Liver (tissue), 9 donors: ENCODE data around the gene TIFAB. TPM values are rescaled to one million over a fixed set of nuclear protein-coding genes. Genes with fewer than 3 reads are reported as not detected.

Experiments
- DNase-seq: peaks from one replicate; pipeline ENCODE4 v3.0.0-alpha.2; 2017; ENCODE audit warnings: low spot score
- H3K27ac ChIP-seq, 2 donors: one replicate each; pipeline ENCODE4 v1.7.0; 2013; ENCODE audit warnings: inconsistent platforms in 2 of 2, low read length in 2 of 2, control low read depth in 1 of 2, low read depth in 1 of 2, mild to moderate bottlenecking in 1 of 2
- H3K27me3 ChIP-seq, 4 donors: one replicate each; pipeline versions ENCODE4 v1.6.1 to v1.7.0; 2013; ENCODE audit warnings: low read length in 3 of 4, inconsistent platforms in 1 of 4, mild to moderate bottlenecking in 1 of 4, moderate library complexity in 1 of 4; ENCODE audit not compliant: control insufficient read depth in 4 of 4, insufficient read depth in 4 of 4
- H3K36me3 ChIP-seq, 4 donors: one replicate each; pipeline versions ENCODE4 v1.6.1 to v1.7.0; 2013; ENCODE audit warnings: low read length in 3 of 4, mild to moderate bottlenecking in 3 of 4, low read depth in 1 of 4, moderate library complexity in 1 of 4; ENCODE audit not compliant: control insufficient read depth in 4 of 4, insufficient read depth in 3 of 4
- H3K4me1 ChIP-seq, 4 donors: one replicate each; pipeline versions ENCODE4 v1.6.1 to v1.7.0; 2013; ENCODE audit warnings: low read length in 3 of 4, mild to moderate bottlenecking in 3 of 4, moderate library complexity in 1 of 4; ENCODE audit not compliant: control insufficient read depth in 4 of 4, insufficient read depth in 4 of 4
- H3K4me3 ChIP-seq, 3 donors: one replicate each; pipeline versions ENCODE4 v1.6.1 to v1.7.0; 2013; ENCODE audit warnings: low read length in 3 of 3, control low read depth in 1 of 3, low read depth in 1 of 3, mild to moderate bottlenecking in 1 of 3
- H3K9ac ChIP-seq, 2 donors: one replicate each; pipeline ENCODE4 v1.7.0; 2013; ENCODE audit warnings: low read length in 2 of 2, mild to moderate bottlenecking in 2 of 2, moderate library complexity in 2 of 2, control low read depth in 1 of 2, low read depth in 1 of 2
- H3K9me3 ChIP-seq, 4 donors: one replicate each; pipeline versions ENCODE4 v1.6.1 to v1.7.0; 2013; ENCODE audit warnings: low read length in 3 of 4; ENCODE audit not compliant: control insufficient read depth in 4 of 4
- ATF3 ChIP-seq: IDR thresholded peaks from 2 replicates; pipeline ENCODE4 v1.6.1; 2016; ENCODE audit warnings: antibody characterized with exemption
- EGR1 ChIP-seq, 2 donors: IDR thresholded peaks; 2 replicates each; pipeline ENCODE4 v1.6.1; 2016 to 2018; ENCODE audit warnings: antibody characterized with exemption in 2 of 2, low read depth in 2 of 2
- FOXA2 ChIP-seq: IDR thresholded peaks from 2 replicates; pipeline ENCODE4 v1.6.1; 2016; ENCODE audit warnings: antibody characterized with exemption
- GABPA ChIP-seq, 2 donors: IDR thresholded peaks in 1 of 2; conservative IDR thresholded peaks in 1 of 2; 2 replicates each; pipeline ENCODE4 v1.6.1; 2016; ENCODE audit warnings: antibody characterized with exemption in 2 of 2, mild to moderate bottlenecking in 1 of 2, moderate library complexity in 1 of 2
- HNF4A ChIP-seq, 2 donors: conservative IDR thresholded peaks; 2 replicates each; pipeline ENCODE4 v1.6.1; 2016; ENCODE audit warnings: antibody characterized with exemption in 2 of 2, mild to moderate bottlenecking in 2 of 2
- HNF4G ChIP-seq: IDR thresholded peaks from 2 replicates; pipeline ENCODE4 v1.6.1; 2016; ENCODE audit warnings: antibody characterized with exemption
- JUND ChIP-seq, 2 donors: IDR thresholded peaks; 2 replicates each; pipeline ENCODE4 v1.6.1; 2016; ENCODE audit warnings: antibody characterized with exemption in 2 of 2
- NR2F2 ChIP-seq: IDR thresholded peaks from 2 replicates; pipeline ENCODE4 v1.6.1; 2016; ENCODE audit warnings: antibody characterized with exemption
- RAD21 ChIP-seq, 2 donors: IDR thresholded peaks; 2 replicates each; pipeline ENCODE4 v1.6.1; 2016; ENCODE audit warnings: antibody characterized with exemption in 2 of 2, mild to moderate bottlenecking in 2 of 2
- REST ChIP-seq: IDR thresholded peaks from 2 replicates; pipeline ENCODE4 v1.6.1; 2016; ENCODE audit warnings: antibody characterized with exemption, mild to moderate bottlenecking
- RXRA ChIP-seq, 2 donors: IDR thresholded peaks; 2 replicates each; pipeline ENCODE4 v1.6.1; 2017 to 2018; ENCODE audit warnings: antibody characterized with exemption in 2 of 2, mild to moderate bottlenecking in 1 of 2
- SP1 ChIP-seq: IDR thresholded peaks from 2 replicates; pipeline ENCODE4 v1.6.1; 2018; ENCODE audit warnings: antibody characterized with exemption, mild to moderate bottlenecking
- TAF1 ChIP-seq: conservative IDR thresholded peaks from 2 replicates; pipeline ENCODE4 v1.6.1; 2016; ENCODE audit warnings: antibody characterized with exemption, mild to moderate bottlenecking
- YY1 ChIP-seq: IDR thresholded peaks from 2 replicates; pipeline ENCODE4 v1.6.1; 2016; ENCODE audit warnings: antibody characterized with exemption, mild to moderate bottlenecking
- WGBS: extraction: QIAGEN DNeasy Blood & Tissue Kit; methylation state at CpG from one replicate; pipeline ENCODE4 v1.1.7; 2013; 5-methylcytosine and 5-hydroxymethylcytosine counted together
- polyA plus RNA-seq, 2 donors: library from polyadenylated mRNA; stranded (reverse) in 1 of 2; unstranded in 1 of 2; fragments of 200-250 nt in 1 of 2; fragments of >200 nt in 1 of 2; fragmentation: Nextera tagmentation in 1 of 2; extraction: Ambion mirVana in 1 of 2; gene quantifications; one replicate each; pipeline versions ENCODE4 v1.2.1 to v1.2.3, GENCODE V29; 2013 to 2015
- total RNA-seq, 2 donors: library from RNA; depleted of rRNA; stranded (reverse); fragments of >200 nt; gene quantifications; one replicate each; pipeline ENCODE4 v1.2.3, GENCODE V29; 2014
- TF ChIP-seq, protein P1 (sequence below): IDR thresholded peaks from 2 replicates; pipeline ENCODE4 v1.6.1; 2016; ENCODE audit warnings: antibody characterized with exemption
- TF ChIP-seq, protein P2 (sequence below): fragments of 150-350 bp; IDR thresholded peaks from 2 replicates; pipeline ENCODE4 v1.5.1; 2017; ENCODE audit warnings: improper control_type of control experiment, low read depth, low read length; ENCODE audit not compliant: missing input control
- TF ChIP-seq, protein P3 (sequence below): IDR thresholded peaks from 2 replicates; pipeline ENCODE4 v1.6.1; 2016; ENCODE audit warnings: antibody characterized with exemption
- donor health status: healthy.
- donor health status: healthy.
- donor health status: healthy.
- donor health status: healthy.
- donor health status: healthy.

The TIFAB gene
- total and polyA plus RNA-seq, 4 donors, result 0.02 to 0.47 TPM; not detected in 2

DNA sequence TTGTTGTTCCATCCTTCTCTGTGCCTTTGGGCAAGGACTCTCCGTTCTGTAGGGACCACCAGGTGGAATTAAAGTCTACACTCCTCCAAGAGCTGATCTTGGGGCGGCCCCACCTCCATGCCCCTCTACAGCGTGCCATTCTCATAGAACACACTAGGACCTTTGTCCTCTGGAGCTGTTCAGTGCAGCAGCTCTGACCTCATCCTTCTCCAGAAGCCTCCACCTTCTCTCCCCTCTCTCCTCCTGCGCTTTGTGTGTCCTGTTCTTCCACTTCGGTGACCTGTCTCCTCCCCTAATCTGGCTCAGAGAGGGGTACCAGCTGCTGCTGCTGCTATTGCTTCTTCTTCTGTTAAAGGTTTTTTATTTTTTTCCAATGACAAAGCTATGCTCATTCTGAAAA is 51.3 kb downstream of the TIFAB start:
- DNase-seq, result no peak
- 49% methylated on average over 5 of the region's 5 CpGs for WGBS
- H3K4me3 ChIP-seq, result no peak overlapping the region
- H3K9ac ChIP-seq, result no peak overlapping the region
- no peaks in the 10 kb centered on the region for H3K9me3 ChIP-seq
- no peak overlapping the region for H3K27ac ChIP-seq
- peaks cover 1 to 12% (median 7%) of the 10 kb centered on the region in 4 donors for H3K4me1 ChIP-seq
- no peaks in the 10 kb centered on the region for H3K27me3 ChIP-seq
- no peak for TF ChIP-seq SP1
- no peak for TF ChIP-seq TAF1
- TF ChIP-seq NR2F2, result no peak
- TF ChIP-seq RXRA (IDR thresholded peaks at IDR 0.05), result no peak
- TF ChIP-seq HNF4G, result no peak
- no peak for TF ChIP-seq JUND (IDR thresholded peaks at IDR 0.05)
- TF ChIP-seq YY1, result no peak
- TF ChIP-seq, protein P1, sequence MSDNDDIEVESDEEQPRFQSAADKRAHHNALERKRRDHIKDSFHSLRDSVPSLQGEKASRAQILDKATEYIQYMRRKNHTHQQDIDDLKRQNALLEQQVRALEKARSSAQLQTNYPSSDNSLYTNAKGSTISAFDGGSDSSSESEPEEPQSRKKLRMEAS, result no peak
- TF ChIP-seq REST, result no peak
- no peaks in the 10 kb centered on the region for H3K36me3 ChIP-seq

DNA sequence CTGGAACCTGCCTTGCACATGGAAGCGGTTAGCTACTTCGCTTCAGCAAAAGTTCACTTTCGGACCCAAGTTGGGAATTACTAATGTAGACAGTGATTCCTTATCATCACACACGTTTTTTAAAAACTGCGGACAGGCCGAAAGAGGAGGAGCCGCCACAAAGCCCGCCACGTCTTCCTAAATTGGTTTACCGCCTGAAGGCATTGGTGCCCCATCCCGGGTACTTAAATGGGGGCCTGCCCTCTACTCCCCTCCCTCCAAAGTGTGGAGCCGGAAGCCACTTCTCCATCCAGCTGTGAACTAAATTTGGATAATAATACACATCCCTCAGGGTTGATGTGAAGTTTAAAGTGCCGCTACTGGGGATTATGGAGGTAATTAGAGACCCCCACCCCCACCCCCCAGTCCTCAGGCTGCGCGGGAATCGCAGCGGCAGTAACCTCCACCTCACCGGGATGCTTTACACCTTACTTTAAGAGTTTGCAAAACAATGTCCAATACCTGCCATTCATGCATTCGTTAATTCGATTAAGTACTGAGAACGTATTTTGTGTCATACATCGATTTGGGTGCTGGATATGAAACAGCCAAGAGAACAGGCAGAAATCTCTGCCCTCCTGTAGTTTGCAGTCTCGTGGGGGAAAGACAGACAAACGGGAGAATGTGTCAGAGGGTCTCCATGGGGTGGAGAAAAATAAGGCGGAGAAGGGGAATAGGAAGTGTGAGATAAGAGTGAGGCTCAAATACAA is 52.2 kb downstream of the TIFAB start:
- no peaks in the 10 kb centered on the region for H3K9me3 ChIP-seq
- H3K27ac ChIP-seq, result peak overlapping the region; percentile 57 to 69
- no peaks in the 10 kb centered on the region for H3K36me3 ChIP-seq
- peaks cover 1 to 15% (median 7%) of the 10 kb centered on the region in 4 donors for H3K4me1 ChIP-seq
- DNase-seq, result no peak
- no peak for TF ChIP-seq JUND (IDR thresholded peaks at IDR 0.05)
- TF ChIP-seq, protein P2, sequence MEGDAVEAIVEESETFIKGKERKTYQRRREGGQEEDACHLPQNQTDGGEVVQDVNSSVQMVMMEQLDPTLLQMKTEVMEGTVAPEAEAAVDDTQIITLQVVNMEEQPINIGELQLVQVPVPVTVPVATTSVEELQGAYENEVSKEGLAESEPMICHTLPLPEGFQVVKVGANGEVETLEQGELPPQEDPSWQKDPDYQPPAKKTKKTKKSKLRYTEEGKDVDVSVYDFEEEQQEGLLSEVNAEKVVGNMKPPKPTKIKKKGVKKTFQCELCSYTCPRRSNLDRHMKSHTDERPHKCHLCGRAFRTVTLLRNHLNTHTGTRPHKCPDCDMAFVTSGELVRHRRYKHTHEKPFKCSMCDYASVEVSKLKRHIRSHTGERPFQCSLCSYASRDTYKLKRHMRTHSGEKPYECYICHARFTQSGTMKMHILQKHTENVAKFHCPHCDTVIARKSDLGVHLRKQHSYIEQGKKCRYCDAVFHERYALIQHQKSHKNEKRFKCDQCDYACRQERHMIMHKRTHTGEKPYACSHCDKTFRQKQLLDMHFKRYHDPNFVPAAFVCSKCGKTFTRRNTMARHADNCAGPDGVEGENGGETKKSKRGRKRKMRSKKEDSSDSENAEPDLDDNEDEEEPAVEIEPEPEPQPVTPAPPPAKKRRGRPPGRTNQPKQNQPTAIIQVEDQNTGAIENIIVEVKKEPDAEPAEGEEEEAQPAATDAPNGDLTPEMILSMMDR, result no peak
- no peak for TF ChIP-seq RAD21 (IDR thresholded peaks at IDR 0.05)
- no peak for TF ChIP-seq YY1
- TF ChIP-seq, protein P1, result no peak
- no peak for TF ChIP-seq HNF4A (conservative IDR thresholded peaks at IDR 0.05)
- TF ChIP-seq GABPA (IDR thresholded peaks at IDR 0.05 in 1 of 2, conservative IDR thresholded peaks at IDR 0.05 in 1 of 2), result no peak
- TF ChIP-seq FOXA2, result no peak
- TF ChIP-seq EGR1 (IDR thresholded peaks at IDR 0.05; ENCODE audit: low read depth in 2 of 2), result no peak
- no peak for TF ChIP-seq REST
- no peak for TF ChIP-seq NR2F2
- TF ChIP-seq ATF3, result no peak
- TF ChIP-seq, protein P3, sequence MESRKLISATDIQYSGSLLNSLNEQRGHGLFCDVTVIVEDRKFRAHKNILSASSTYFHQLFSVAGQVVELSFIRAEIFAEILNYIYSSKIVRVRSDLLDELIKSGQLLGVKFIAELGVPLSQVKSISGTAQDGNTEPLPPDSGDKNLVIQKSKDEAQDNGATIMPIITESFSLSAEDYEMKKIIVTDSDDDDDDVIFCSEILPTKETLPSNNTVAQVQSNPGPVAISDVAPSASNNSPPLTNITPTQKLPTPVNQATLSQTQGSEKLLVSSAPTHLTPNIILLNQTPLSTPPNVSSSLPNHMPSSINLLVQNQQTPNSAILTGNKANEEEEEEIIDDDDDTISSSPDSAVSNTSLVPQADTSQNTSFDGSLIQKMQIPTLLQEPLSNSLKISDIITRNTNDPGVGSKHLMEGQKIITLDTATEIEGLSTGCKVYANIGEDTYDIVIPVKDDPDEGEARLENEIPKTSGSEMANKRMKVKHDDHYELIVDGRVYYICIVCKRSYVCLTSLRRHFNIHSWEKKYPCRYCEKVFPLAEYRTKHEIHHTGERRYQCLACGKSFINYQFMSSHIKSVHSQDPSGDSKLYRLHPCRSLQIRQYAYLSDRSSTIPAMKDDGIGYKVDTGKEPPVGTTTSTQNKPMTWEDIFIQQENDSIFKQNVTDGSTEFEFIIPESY, result no peak
- no peak for TF ChIP-seq HNF4G
- TF ChIP-seq SP1, result no peak
- TF ChIP-seq RXRA (IDR thresholded peaks at IDR 0.05), result no peak
- peak overlapping the region in 2 of 3 donors; percentile 49 to 95 for H3K4me3 ChIP-seq
- no peak overlapping the region for H3K9ac ChIP-seq
- H3K27me3 ChIP-seq, result no peaks in the 10 kb centered on the region
- 59% methylated on average over 25 of the region's 25 CpGs for WGBS
